ENCODE results near the gene PADI3. TPM values are rescaled to one million over a fixed set of nuclear protein-coding genes. Genes with fewer than 3 reads are reported as not detected.

Gene PADI3
- total and polyA plus RNA-seq, 2 donors (not counting 1 experiment from before 2014, with no cell fraction given): not detected

DNA sequence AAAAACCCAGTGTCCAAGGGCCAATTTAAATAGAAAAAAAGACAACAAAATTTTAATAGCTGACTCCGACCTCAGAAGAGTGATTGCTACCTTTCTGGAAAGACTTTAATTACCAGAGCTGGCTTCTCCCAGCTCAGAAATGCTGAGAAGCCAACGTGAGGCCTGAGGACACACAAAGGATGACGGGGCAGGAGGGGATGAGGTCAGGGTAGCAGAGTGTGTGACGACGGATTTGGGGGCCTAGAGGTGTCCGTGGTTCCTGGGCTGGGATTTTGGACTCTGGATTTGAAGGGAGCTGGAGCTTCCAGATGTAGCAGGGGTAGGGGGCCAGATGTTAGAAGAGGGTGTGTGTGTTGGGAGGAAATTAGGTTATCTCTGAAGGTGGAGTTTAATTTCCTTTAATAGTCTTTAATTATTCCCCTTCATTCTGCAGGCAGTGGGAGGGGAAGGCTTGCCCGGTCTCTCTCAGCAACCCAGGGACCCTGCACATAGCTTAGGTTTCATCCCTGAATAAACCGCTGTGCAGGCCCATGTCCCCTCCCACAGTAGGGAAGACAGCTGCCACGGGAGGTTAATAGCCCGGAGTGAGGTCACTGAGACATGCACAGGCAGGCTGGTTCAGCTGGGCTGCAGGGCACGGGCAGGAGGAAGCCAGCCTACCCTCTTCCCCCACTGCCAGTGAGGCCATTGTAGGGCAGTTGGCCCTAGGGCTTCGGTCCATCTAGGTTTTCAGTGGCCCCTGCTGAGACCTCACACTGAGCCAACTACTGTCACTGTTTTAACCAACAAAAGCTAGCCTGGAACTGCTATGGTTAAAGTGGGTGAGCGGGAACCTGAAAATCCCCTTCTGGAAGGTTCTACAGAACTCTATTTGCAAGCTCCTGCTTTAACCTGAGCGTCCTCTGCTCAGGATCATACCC is 3.8 kb upstream of the PADI3 start:
- no peak overlapping the region for H3K9ac ChIP-seq (ENCODE audit: insufficient read depth, low read length)
- no peaks in the 10 kb centered on the region for H3K9me3 ChIP-seq (ENCODE audit: control insufficient read depth, insufficient read depth, low read depth, low read length)
- peaks cover 6% of the 10 kb centered on the region for H3K27me3 ChIP-seq (ENCODE audit: control insufficient read depth, insufficient read depth, low read length)
- no peak for DNase-seq (ENCODE audit: low read depth in 2 of 2)
- no peaks in the 10 kb centered on the region for H3K4me1 ChIP-seq (ENCODE audit: control insufficient read depth, extremely low read depth, insufficient read depth, low read length)
- H3K79me2 ChIP-seq (ENCODE audit: control insufficient read depth, insufficient read depth, low read length): no peaks in the 10 kb centered on the region
- no peak overlapping the region for H3K4me2 ChIP-seq (ENCODE audit: extremely low read depth, insufficient read depth, low read length)
- H3K4me3 ChIP-seq (replicated peaks in 1 of 4; ENCODE audit: control extremely low read depth in 1 of 4, insufficient read depth in 1 of 4, low read depth in 3 of 4, low read length in 4 of 4): no peak overlapping the region
- H2AFZ ChIP-seq (ENCODE audit: low read length): no peak overlapping the region
- H3K36me3 ChIP-seq (ENCODE audit: control insufficient read depth, insufficient read depth, low read length): no peaks in the 10 kb centered on the region
- H4K20me1 ChIP-seq (ENCODE audit: control insufficient read depth, extremely low read depth, insufficient read depth, low read length): no peaks in the 10 kb centered on the region
- TF ChIP-seq, protein P1, sequence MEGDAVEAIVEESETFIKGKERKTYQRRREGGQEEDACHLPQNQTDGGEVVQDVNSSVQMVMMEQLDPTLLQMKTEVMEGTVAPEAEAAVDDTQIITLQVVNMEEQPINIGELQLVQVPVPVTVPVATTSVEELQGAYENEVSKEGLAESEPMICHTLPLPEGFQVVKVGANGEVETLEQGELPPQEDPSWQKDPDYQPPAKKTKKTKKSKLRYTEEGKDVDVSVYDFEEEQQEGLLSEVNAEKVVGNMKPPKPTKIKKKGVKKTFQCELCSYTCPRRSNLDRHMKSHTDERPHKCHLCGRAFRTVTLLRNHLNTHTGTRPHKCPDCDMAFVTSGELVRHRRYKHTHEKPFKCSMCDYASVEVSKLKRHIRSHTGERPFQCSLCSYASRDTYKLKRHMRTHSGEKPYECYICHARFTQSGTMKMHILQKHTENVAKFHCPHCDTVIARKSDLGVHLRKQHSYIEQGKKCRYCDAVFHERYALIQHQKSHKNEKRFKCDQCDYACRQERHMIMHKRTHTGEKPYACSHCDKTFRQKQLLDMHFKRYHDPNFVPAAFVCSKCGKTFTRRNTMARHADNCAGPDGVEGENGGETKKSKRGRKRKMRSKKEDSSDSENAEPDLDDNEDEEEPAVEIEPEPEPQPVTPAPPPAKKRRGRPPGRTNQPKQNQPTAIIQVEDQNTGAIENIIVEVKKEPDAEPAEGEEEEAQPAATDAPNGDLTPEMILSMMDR (conservative IDR thresholded peaks at IDR 0.05 in 1 of 2, IDR thresholded peaks at IDR 0.05 in 1 of 2; ENCODE audit: low read depth in 1 of 2, low read length in 2 of 2): no peak
- TF ChIP-seq EZH2 (IDR thresholded peaks at IDR 0.05; ENCODE audit: low read length, missing control alignments): no peak
- H3K27ac ChIP-seq (ENCODE audit: insufficient read depth, low read length): no peak overlapping the region

DNA sequence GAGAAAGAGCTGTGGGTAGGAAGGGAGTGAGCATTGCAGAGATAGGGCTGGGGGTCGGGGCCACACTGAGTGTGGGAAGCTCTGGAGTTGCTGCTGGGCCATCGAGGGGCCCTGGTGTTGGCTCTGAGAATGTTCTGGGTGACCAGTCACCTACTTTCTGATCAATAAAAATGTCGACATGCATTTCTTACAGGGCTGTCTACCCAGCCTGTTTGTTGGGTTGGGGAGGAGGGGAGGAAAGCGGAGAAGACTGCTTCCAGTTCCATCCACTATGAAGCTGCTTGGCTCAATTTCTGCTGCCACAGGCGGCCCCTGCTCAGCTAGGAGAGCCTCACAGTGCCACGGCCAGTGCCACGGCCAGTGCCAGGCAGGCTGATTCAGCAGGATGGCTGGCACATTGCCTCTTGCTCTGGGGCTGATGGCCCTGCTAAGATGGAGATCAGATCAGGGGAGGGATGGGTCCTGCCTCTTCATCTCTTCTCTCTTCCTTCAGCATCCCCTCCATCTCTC is 3.0 kb upstream of the PADI3 start:
- peaks cover 6% of the 10 kb centered on the region for H3K27me3 ChIP-seq (ENCODE audit: control insufficient read depth, insufficient read depth, low read length)
- no peaks in the 10 kb centered on the region for H4K20me1 ChIP-seq (ENCODE audit: control insufficient read depth, extremely low read depth, insufficient read depth, low read length)
- H3K79me2 ChIP-seq (ENCODE audit: control insufficient read depth, insufficient read depth, low read length): no peaks in the 10 kb centered on the region
- H2AFZ ChIP-seq (ENCODE audit: low read length): no peak overlapping the region
- no peak overlapping the region for H3K27ac ChIP-seq (ENCODE audit: insufficient read depth, low read length)
- H3K4me1 ChIP-seq (ENCODE audit: control insufficient read depth, extremely low read depth, insufficient read depth, low read length): no peaks in the 10 kb centered on the region
- TF ChIP-seq, protein P1 (conservative IDR thresholded peaks at IDR 0.05 in 1 of 2, IDR thresholded peaks at IDR 0.05 in 1 of 2; ENCODE audit: low read depth in 1 of 2, low read length in 2 of 2): no peak
- TF ChIP-seq EZH2 (IDR thresholded peaks at IDR 0.05; ENCODE audit: low read length, missing control alignments): no peak
- H3K4me3 ChIP-seq (replicated peaks in 1 of 4; ENCODE audit: control extremely low read depth in 1 of 4, insufficient read depth in 1 of 4, low read depth in 3 of 4, low read length in 4 of 4): no peak overlapping the region
- no peak overlapping the region for H3K9ac ChIP-seq (ENCODE audit: insufficient read depth, low read length)
- no peaks in the 10 kb centered on the region for H3K9me3 ChIP-seq (ENCODE audit: control insufficient read depth, insufficient read depth, low read depth, low read length)
- no peaks in the 10 kb centered on the region for H3K36me3 ChIP-seq (ENCODE audit: control insufficient read depth, insufficient read depth, low read length)
- no peak overlapping the region for H3K4me2 ChIP-seq (ENCODE audit: extremely low read depth, insufficient read depth, low read length)
- no peak for DNase-seq (ENCODE audit: low read depth in 2 of 2)

DNA sequence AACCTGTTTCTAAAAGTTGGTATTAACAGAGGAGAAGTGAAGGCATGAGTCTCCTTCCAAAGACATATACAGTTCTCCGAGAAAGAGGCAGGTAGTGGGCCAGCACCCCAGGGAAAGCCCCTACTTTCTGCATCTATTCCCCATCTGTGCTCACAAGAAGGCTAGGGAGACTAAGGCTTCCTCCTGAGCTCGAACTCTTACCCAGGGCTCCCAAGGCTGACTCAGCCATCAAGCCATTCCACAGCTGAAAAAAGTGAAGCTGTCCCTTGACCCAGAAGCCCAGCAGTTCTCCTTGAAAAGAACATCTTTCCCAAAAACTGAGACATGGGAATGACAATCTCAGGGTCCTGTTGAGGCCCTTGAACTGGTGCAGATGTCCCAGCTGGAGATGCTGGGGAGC is 1.9 kb upstream of the PADI3 start:
- Histone ChIP-seq H3K9me3 (ENCODE audit: control insufficient read depth, insufficient read depth, low read depth, low read length) (no peaks in the 10 kb centered on the region), H3K4me1 (ENCODE audit: control insufficient read depth, extremely low read depth, insufficient read depth, low read length) (no peaks in the 10 kb centered on the region), H3K4me3 (replicated peaks in 1 of 4; ENCODE audit: control extremely low read depth in 1 of 4, insufficient read depth in 1 of 4, low read depth in 3 of 4, low read length in 4 of 4) (no peak overlapping the region), H3K4me2 (ENCODE audit: extremely low read depth, insufficient read depth, low read length) (no peak overlapping the region), H3K36me3 (ENCODE audit: control insufficient read depth, insufficient read depth, low read length) (no peaks in the 10 kb centered on the region), H2AFZ (ENCODE audit: low read length) (no peak overlapping the region), H3K79me2 (ENCODE audit: control insufficient read depth, insufficient read depth, low read length) (no peaks in the 10 kb centered on the region), H3K9ac (ENCODE audit: insufficient read depth, low read length) (no peak overlapping the region), H3K27me3 (ENCODE audit: control insufficient read depth, insufficient read depth, low read length) (peaks cover 4% of the 10 kb centered on the region), H3K27ac (ENCODE audit: insufficient read depth, low read length) (no peak overlapping the region), H4K20me1 (ENCODE audit: control insufficient read depth, extremely low read depth, insufficient read depth, low read length) (no peaks in the 10 kb centered on the region)
- no peak for DNase-seq (ENCODE audit: low read depth in 2 of 2)
- no peak for TF ChIP-seq EZH2 (IDR thresholded peaks at IDR 0.05; ENCODE audit: low read length, missing control alignments)
- TF ChIP-seq, protein P1 (conservative IDR thresholded peaks at IDR 0.05 in 1 of 2, IDR thresholded peaks at IDR 0.05 in 1 of 2; ENCODE audit: low read depth in 1 of 2, low read length in 2 of 2): no peak
